Dermis blood vessel endothelial cell (primary cell): ENCODE data around the gene CCDC24. TPM values are rescaled to one million over a fixed set of nuclear protein-coding genes. Genes with fewer than 3 reads are reported as not detected.

Source experiments
- DNase-seq: peaks from one replicate; pipeline ENCODE4 v3.0.0; 2010
- total RNA-seq: library from RNA; depleted of rRNA; stranded (reverse); fragments of >200 nt; gene quantifications from 2 replicates; pipeline ENCODE4 v1.2.3, GENCODE V29; 2014

The CCDC24 gene
- total RNA-seq = 1.7 and 2.2 TPM in 2 replicates

DNA sequence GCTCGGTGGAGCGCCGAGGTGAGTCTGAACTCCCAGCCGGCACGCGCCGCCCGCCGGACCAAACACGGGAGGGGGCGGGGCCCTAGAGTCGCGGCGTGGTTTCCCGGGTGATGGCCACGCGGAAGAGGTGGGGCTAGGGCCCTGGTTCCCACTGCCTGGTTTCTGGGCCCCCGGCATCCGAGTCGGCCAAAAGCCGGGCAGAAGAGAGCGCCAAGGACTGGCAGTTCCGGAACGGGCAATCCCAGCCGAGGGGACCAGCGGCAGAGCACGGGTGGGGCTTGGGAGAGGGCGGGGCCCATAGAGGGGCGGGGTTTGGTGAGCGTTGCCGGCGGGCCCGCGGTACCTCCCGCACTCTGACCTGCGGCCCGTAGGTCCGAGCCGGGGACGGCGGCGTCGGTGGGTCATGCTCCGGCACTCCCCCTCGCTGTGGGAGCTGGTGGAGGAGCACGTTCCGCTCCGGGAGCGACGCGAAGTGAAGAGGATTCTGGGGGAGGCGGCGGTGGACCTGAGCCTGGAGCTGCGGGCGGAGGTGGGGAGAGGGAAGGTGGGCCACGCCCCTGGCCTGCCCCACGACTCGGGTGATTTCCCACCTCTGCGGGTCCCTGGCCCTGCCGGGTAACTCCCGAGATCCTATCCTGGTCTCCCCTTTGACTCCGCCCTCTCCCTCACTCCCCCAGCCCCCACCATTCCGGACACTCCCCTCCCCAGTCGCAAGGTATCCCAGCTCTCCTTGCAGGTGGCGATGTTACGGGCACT lies at the start of gene CCDC24:
CCDC24 (plus strand) TSS at position 124 of the 756 bp plus-strand sequence; CDS start at position 404, 280 bp downstream.
- peak; percentile 61 for DNase-seq

DNA sequence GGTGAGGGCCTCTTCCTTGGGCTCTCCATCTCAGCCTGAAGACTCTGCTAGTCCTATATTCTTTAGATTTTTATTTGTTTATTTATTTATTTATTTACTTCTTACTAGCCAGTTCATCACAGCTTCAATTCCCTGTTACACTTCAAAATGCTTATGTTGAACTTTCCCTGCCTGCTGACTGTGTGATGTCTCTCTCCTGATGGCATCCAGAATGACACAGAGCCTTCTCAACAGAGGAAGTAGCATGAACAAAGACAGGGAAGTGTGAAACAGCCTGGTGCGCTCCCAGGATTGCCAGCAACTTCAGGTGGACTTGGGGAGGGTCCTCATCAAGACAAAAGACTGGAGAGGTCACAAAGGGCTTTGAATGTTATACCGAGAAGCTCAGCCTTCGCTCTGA lies 49.0 kb upstream of the CCDC24 start:
- DNase-seq = no peak

DNA sequence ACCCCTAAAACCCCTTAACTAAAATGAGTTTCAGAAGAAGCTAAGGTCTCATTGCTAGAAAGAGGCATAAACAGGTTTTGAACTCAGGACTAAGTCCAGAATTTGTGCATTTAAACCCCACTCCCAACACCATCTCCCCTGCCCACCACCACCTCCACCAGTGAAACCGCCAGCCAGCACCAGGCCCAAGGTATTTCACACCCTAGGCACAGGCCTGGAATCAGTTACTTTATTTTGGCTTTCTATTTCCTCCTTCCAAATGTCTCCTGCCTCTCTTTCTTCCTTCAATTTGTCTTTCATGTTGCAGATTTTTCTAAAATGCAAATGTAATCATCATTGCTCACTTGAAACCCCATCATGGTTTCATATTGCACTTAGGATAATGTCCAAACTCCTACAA lies 46.5 kb upstream of the CCDC24 start:
- no peak for DNase-seq

DNA sequence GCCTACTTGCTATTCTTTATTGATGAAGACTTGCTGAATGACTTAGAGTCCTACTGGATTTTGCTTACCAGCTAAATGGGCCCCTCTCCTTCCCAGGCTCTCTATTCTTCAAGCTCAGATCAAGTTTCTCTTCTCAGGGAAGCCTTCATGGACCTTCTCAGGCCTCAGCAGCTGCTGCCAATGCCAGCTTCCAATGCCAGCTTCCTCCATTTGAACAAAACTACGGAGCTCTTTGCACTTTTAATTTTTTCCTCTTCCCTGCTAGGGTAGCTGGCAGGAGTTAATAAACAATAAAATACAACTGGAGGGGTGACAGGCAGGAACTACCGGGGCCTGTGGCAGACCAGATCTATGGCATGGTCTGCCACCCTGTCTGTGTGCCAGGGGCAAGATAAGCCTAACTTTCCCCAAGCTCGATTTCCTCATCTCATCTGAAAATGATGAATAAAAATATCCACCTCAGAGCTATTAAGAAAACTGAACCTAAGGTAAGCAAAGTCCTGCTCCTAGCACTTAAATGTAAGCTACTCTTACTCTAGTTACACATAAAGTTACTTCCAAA lies 45.6 kb upstream of the CCDC24 start:
- DNase-seq = no peak

DNA sequence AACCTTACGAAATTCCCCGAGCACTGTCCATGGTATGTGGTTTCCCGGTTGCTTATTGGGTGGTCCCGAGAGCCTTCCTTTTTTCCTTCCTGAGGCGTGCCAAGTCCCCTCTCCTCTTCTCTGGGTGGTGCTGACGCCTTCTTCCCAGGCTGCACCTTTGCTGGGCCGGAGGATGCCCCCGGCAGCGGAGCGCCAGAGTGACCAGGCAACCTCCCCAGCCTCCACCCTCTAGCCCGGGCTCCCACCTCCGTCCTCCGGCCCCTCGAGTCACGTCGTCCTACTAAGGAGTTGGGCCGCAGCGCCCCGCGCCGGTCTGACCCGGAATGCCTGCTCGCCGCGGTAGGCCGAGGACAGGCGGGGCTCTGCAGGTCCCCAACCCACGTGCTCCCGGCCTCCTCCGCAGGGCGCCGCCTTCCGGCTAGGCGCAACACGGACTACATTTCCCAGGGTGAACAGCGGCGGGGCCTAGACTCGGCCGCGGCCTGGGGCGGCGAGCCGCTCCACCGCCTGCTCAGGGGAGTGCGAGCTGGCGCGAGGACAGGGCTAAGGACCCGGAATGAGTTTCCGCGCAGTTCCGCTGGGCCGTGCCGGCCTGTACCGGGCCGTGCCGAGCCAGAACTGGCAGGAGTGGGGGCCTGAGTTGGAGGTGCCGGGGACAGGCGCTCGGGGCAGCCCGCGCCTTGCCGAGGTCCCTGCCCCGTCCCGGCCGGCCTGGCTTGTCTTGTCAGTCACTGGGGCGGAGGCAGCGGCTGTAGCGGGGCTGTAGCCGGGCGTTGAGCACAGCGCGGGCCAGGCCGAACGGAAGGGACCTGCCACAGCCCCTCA lies 45.0 kb upstream of the CCDC24 start, which contains the start of gene IPO13:
IPO13 (plus strand) TSS at position 715 of the 825 bp plus-strand sequence. CDS start 651 bp downstream, outside the sequence.
- DNase-seq = peak; percentile 97

DNA sequence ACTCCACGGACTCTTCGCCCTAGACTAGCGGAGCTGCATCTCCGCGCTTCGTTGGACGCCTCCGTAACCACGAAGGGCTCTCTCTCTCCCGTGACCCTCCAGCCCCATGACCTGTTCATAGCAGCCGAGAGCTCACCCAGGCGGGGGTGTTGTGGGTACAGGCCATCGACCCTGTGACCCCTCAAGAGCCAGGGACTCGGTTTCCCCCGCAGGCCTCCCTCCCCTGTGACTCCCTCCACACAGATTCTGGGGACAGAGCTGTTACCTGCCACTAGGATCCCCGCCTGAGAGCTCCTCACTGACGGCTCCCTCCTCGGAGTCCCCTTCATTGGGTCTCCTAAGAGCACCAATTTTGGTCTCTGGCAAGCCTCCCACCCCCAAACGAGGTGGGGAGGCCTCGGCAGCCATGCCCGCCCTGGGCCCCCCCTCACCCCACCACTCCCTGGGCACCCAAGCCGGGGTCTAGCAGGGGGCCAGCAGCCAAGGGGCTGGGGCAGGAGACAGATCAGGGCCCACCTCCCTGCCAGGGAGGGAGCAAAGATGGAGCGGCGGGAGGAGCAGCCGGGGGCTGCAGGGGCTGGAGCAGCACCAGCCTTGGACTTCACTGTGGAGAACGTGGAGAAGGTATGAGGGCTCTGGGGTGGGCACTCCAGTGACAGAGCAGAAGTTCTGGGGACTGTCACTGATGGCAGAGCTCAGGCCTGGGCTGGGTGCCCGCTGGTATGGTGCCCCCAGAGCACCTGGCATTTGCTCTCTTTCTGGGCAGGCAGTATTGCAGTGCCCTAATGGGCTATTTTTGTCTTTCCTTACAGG lies 44.1 kb upstream of the CCDC24 start:
- no peak for DNase-seq

DNA sequence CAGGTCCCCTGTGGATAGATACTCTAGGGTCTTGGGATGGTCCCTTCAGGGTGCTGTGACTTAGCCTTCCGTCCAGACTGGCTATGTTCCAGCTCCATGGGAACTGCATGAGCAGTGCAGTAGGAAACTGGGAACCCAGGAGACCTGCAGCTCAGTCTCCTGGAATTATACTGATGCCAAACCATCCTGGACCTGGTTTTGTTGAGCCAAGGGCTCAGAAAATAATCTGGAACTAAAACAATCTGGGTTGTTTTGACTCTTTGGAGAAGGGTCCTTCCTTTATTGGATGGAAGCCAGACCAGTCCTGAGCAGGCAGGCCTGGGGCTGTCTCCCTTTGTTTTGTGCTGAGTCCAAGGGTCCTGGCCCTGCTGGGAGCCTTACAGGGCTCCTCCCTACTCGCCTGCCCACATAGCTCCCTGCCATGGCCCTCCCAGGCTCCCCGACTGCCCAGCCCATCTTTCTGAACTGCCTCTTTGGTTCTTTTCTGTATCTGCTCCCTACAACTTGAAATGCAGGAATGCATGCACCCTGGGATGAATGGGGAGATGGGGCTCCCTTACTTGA lies 43.4 kb upstream of the CCDC24 start:
- DNase-seq = peak; percentile 19

DNA sequence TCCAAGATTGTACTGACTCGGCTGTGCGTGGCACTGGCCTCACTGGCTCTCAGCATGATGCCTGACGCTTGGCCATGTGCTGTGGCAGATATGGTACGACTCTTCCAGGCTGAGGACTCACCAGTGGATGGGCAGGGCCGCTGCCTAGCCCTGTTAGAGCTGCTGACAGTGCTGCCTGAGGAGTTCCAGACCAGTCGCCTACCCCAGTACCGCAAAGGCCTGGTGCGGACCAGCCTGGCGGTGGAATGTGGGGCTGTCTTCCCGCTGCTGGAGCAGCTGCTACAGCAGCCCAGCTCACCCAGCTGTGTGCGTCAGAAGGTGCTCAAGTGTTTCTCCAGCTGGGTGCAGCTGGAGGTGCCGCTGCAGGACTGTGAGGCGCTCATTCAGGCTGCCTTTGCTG lies 41.7 kb upstream of the CCDC24 start:
- DNase-seq = no peak

DNA sequence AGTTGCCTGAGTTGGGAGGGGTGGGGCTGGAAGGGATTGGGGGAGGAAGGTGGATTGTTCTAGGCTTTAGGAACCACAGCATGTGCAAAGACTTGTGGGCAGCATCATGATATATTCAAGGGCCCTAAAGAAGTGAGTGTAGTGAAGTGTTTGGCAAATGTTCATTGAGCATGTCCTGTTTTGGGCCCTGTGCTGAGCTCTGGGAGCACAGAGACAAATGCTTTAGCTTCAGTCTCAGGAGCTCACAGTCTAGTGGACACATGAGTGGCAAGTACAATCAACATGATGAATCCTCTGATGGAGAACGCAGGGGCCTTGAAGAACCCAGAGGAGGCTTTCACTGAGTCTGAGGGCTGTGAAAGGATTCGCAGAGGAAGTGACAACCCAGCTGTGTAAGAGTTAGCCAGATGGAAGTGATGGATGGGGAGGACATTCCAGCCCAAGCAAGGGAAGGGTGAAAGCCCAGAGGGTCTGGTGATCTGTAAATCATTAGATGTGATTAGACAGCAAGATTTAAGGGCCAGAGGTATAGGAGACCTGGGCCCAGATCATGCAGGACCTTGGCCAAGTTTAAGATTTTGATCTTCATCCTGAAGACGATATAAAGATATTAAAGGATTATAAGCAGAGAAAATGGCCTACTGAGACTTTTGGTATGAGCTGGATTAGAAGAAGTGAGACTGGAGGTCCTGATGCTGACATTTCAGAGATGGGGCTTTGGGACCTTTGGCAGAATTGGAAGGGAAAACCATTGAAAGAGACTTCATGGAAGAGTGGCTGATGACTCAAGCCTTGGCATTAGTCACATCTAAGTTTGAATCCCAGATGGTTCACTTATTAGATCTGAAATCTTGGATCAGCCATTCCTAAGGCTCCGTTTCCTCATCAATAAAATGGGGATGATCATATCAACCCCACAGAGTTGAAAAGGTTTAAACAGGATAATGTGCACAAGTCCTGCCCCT lies 40.1 kb upstream of the CCDC24 start:
- DNase-seq = no peak

DNA sequence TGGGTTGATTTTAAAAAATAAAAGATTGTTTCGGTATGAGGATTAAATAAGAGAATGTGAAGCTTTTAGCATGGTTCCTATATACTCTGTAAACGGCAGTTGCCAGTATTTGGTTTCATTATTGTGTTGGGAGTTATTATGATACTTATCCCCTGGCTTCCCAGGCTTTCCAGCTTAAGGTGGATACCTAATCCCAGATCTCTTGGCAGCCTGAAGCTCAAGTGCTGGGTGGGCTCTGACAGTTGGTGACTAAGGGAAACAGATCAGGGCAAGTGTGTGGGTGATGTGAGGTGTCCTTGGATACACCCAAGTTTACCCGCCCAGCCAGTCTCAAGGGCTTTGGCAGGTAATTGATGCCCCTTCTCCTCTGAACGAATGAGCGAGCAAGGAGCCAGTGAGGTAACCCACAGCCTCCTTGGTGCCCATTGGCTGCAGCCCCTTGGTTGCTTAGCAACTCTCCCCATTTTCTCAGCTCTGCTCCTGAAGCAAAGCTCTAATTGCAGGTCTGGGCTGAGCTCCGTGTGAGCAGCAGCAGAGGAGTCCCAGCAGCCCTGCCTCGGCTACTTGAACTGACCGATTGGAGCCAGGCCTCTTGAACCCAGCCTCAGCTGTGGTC lies 38.6 kb upstream of the CCDC24 start:
- no peak for DNase-seq

DNA sequence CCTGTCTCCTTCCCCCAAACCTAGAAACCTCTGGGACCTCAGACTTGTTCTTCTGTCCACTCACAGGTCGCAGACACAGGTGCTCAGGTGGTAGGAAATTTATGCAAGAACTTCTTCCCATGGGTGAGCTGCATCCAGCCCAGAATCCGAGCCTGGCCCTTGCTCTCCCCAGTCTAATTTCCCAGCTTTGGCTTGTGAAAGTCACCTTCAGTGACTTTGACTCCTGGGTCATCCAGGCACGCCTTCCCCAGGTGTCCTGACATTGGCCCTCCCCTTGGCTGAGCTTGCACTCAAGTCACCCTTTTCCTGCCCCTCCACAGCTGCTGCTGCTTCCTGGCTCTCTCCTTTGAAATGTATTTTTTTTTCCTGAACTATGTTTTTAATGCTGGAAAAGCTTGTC lies 38.0 kb upstream of the CCDC24 start:
- no peak for DNase-seq

DNA sequence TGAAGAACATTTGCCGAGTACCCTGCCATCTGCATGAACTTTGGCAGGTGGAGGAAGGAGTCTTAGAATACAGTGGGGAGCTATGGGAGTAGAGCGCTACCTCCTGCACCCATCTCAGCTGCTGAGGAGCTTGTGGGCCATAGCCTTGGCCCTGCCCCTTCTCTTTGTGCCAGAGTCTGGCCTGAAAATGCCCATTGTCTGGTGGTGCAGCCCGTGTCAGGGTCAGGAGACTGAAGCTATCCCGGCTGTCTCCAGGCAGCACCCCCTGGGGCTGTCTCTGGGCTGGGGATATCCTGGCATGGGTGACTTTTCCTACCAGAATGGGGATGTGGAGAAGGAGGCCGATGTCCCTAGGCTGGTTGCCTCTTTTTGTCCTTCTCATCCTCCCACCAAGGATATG lies 37.4 kb upstream of the CCDC24 start:
- DNase-seq = no peak

DNA sequence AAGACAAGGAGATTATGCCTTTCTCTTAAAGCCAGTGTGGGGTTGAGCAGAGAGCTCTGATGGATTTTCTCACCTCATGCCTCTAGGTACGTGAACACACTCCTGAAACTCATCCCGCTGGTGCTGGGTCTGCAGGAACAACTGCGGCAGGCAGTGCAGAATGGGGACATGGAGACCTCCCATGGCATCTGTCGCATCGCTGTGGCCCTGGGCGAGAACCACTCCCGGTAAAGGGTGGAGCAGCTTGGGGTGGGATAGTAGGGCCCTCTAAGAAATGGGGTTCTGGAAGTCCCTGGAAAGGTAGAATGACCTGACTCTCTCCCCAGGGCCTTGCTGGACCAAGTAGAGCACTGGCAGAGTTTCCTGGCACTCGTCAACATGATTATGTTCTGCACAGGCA lies 35.2 kb upstream of the CCDC24 start:
- DNase-seq = no peak

DNA sequence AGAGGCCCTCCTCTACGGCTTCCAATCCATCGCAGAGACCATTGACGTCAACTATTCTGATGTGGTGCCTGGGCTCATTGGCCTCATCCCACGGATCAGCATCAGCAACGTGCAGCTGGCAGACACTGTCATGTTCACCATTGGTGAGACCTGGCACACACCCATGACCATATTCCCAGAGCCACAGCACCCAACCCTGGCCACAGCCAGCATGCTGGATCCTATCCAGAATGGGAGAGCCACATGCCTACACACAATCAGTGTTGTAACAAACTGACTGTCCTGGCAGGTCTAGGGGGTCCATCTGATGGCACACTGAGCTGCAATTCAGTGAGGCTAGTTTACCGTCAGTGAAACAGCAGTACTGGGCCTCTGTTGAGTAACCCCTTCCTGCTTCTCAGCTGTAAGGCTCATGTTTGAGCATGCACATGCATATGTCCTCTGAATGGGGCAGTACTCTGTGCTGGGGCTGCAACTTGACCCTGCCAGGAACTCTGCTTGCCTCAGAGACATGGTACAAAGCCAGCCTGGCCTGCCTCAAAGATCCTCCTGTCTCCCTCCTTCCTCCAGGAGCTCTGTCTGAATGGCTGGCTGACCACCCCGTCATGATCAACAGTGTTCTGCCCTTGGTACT lies 33.9 kb upstream of the CCDC24 start:
- no peak for DNase-seq

DNA sequence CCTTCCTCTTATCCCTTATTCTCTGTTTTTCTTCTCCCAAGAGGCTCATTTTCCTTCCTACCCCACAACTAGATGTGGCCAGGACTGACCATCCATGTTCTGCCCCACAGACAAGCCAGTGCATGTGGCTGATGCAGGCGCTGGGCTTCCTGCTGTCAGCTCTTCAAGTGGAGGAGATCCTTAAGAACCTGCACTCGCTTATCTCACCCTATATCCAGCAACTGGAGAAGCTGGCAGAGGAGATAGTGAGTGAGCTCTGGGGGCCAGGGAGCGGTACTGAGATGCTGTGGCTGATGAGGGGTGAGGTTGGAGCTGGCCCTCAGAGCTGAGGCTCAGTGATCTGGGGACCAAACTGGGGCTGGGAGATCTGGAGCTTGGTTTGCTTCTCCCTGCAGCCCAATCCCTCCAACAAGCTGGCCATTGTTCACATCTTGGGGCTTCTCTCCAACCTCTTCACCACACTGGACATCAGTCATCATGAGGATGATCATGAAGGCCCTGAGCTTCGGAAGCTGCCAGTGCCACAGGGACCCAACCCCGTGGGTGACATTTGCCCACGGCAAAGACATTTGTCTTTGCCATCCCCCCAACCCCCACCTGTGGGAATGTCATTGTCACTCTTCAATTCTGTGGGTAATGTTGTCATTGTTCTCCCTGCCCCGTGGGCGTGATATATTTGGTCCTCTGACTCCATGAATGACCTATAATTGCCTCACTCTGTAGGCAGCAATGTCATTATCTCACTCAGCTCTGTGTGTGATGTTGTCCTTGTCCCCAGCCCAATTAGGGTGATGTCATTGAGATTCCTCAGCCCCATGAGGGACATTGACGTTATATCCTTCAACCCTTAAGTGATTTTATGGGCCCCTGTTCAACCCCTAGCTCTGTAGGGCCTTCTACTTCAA lies 32.8 kb upstream of the CCDC24 start:
- no peak for DNase-seq

DNA sequence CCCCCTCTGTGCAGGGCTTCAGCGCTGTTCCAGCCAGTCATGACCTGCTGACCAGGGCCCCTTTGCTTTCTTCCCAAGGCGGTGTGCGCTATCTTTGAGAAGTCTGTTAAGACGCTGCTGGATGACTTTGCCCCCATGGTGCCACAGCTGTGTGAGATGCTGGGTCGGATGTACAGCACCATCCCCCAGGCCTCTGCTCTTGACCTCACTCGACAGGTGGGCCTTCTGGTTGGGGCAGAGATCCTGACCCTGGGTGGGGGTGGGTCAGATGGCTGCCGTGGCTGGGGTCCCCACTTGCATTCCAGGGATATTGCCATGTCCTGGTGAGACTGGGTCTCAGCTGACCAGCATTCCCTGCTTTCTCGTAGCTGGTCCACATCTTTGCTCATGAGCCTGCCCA lies 30.6 kb upstream of the CCDC24 start:
- no peak for DNase-seq

DNA sequence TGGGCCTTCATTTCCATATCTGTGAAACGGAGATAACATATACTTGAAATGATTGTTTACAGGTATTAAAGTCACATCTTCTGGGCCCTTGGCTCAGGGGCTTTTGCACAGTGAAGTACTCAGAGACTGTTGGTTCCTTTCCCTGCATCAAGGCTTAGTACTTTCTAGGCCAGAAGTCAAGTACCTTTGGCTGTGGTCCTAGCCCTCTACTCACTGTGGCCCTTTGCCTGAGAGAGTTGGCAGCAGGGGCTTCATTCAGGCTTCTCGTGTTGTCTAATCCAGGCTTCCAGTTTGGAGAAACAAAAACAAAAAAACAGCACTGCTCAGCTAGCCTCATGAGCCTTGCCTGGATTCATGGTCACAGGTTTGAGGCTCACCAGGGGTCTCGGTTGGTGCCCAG lies 29.7 kb upstream of the CCDC24 start:
- no peak for DNase-seq

DNA sequence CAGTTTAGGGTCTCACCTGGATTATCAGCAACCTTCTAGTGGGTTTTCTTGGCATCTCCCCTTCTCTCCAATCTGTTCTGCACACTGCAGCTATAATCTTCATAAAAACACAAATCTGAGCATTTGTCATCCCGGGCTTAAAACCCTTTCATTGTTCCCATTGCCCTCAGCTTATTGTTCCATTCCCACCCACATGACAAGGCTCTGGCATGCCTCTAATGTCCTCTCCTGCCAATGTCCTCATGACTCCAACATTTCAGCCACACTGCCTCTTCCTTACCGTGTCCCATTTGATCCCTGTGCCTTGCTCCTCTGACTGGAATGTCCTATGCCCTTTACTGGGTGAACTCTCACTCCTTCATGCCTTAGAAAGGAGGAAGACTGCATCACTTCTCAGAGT lies 29.1 kb upstream of the CCDC24 start:
- no peak for DNase-seq

DNA sequence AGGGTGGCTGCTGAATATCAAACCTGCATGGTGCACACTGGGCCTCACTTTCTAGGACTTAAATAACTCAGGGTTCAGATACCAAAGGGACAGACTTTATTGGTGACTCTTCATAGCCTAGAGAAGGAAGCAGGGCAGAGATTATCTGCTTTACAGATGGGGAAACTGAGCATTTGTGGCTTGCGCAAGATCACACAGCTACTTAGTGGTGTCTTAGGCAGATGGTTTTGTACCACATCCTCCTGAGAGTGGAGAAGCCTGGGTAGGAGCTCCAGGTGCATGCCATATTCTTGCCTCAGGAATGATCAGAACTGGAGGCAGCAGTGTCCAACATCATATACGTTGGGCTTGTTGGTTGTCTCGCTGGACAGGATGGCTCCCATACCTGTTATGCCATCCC lies 28.4 kb upstream of the CCDC24 start:
- no peak for DNase-seq
